Loucy (cell line): Measurements from ENCODE around the gene LCE2B.

Experiments
- H2AFZ ChIP-seq: fragments of 200-600 bp; sonication (generic); 2 replicates; pipeline ENCODE4 v1.6.0; 2016; ENCODE audit warnings: antibody characterized with exemption, mild to moderate bottlenecking, low read length, moderate library complexity
- H3F3A ChIP-seq: fragments of 200-600 bp; 2 replicates; pipeline ENCODE4 v1.6.0; 2016; ENCODE audit warnings: antibody characterized with exemption, low read depth, mild to moderate bottlenecking
- H3K27me3 ChIP-seq: fragments of 200-600 bp; sonication (generic); 2 replicates; pipeline ENCODE4 v1.6.1; 2014; ENCODE audit warnings: low read length, mild to moderate bottlenecking; ENCODE audit not compliant: insufficient read depth, poor library complexity, severe bottlenecking
- H3K36me3 ChIP-seq: fragments of 200-600 bp; sonication (generic); 2 replicates; pipeline ENCODE4 v1.6.1; 2016; ENCODE audit warnings: low read length; ENCODE audit not compliant: insufficient read depth
- H3K4me1 ChIP-seq: fragments of 200-600 bp; sonication (generic); 2 replicates; pipeline ENCODE4 v1.5.1; 2014; ENCODE audit warnings: low read length, mild to moderate bottlenecking; ENCODE audit not compliant: insufficient read depth, poor library complexity, severe bottlenecking
- H3K4me2 ChIP-seq: fragments of 200-600 bp; sonication (generic); 2 replicates; pipeline ENCODE4 v1.6.0; 2014; ENCODE audit warnings: antibody characterized with exemption, low read length, low read depth, mild to moderate bottlenecking; ENCODE audit not compliant: poor library complexity, severe bottlenecking
- H3K4me3 ChIP-seq: fragments of 200-600 bp; sonication (generic); 2 replicates; pipeline ENCODE4 v1.5.1; 2014; ENCODE audit warnings: low read length, mild to moderate bottlenecking, mixed read lengths; ENCODE audit not compliant: poor library complexity, severe bottlenecking
- H3K79me2 ChIP-seq: fragments of 200-600 bp; sonication (generic); 2 replicates; pipeline ENCODE4 v1.6.1; 2014; ENCODE audit warnings: low read length; ENCODE audit not compliant: insufficient read depth
- H3K9ac ChIP-seq: fragments of 200-600 bp; sonication (generic); 2 replicates; pipeline ENCODE4 v1.6.0; 2014; ENCODE audit warnings: mild to moderate bottlenecking, low read depth, low read length, moderate library complexity; ENCODE audit not compliant: poor library complexity, severe bottlenecking
- H3K9me2 ChIP-seq: fragments of 200-600 bp; sonication (generic); replicated peaks from 2 replicates; pipeline ENCODE4 v1.6.1; 2016; ENCODE audit warnings: low read depth, low read length, mixed read lengths
- H3K9me3 ChIP-seq: fragments of 200-600 bp; sonication (generic); 2 replicates; pipeline ENCODE4 v1.6.1; 2014; ENCODE audit warnings: mild to moderate bottlenecking, antibody characterized with exemption, low read length, low read depth; ENCODE audit not compliant: insufficient read depth
- H4K20me1 ChIP-seq: fragments of 200-600 bp; sonication (generic); 2 replicates; pipeline ENCODE4 v1.6.0; 2014; ENCODE audit warnings: antibody characterized with exemption, low read length, mild to moderate bottlenecking; ENCODE audit not compliant: insufficient read depth, poor library complexity, severe bottlenecking
- EZH2phosphoT487 ChIP-seq: fragments of 200-600 bp; IDR thresholded peaks from 2 replicates; pipeline ENCODE4 v1.6.1; 2018; ENCODE audit warnings: antibody characterized with exemption, mild to moderate bottlenecking, moderate library complexity, borderline replicate concordance
- TF ChIP-seq, protein P1 (sequence below): fragments of 200-600 bp; sonication (generic); conservative IDR thresholded peaks from 2 replicates; pipeline ENCODE4 v1.5.1; 2014; ENCODE audit warnings: mild to moderate bottlenecking, antibody characterized with exemption, low read length

LCE2B gene

DNA sequence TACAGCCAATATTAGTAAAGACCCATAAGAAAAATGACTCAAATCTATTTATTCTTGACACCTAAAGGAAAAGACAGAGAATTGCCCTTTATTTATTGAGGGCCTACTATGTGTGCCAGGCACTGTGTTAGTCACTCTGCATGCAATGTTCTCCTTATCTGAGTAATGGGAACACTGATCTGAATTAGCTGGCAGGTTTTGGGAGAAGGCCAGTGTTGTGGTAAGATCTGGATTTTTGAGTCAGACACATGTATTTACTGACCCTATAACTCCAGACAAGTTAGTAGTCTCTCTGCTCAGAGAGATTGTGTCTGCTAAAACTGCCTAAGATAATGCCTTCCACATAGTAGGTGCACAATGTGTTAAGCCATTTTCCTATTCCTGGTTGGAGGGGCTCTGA, 39.3 kb downstream of the LCE2B start:
- Histone ChIP-seq H3K4me2 (no peak overlapping the region), H3K9me3 (no peaks in the 10 kb centered on the region), H3F3A (no peaks in the 10 kb centered on the region), H2AFZ (no peak overlapping the region), H3K9me2 (no peaks in the 10 kb centered on the region), H3K36me3 (no peaks in the 10 kb centered on the region), H3K4me3 (no peak overlapping the region), H4K20me1 (no peaks in the 10 kb centered on the region), H3K4me1 (no peaks in the 10 kb centered on the region), H3K27me3 (no peaks in the 10 kb centered on the region), H3K9ac (no peak overlapping the region), H3K79me2 (no peaks in the 10 kb centered on the region)
- TF ChIP-seq, protein P1, sequence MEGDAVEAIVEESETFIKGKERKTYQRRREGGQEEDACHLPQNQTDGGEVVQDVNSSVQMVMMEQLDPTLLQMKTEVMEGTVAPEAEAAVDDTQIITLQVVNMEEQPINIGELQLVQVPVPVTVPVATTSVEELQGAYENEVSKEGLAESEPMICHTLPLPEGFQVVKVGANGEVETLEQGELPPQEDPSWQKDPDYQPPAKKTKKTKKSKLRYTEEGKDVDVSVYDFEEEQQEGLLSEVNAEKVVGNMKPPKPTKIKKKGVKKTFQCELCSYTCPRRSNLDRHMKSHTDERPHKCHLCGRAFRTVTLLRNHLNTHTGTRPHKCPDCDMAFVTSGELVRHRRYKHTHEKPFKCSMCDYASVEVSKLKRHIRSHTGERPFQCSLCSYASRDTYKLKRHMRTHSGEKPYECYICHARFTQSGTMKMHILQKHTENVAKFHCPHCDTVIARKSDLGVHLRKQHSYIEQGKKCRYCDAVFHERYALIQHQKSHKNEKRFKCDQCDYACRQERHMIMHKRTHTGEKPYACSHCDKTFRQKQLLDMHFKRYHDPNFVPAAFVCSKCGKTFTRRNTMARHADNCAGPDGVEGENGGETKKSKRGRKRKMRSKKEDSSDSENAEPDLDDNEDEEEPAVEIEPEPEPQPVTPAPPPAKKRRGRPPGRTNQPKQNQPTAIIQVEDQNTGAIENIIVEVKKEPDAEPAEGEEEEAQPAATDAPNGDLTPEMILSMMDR: no peak
- TF ChIP-seq EZH2phosphoT487: no peak

DNA sequence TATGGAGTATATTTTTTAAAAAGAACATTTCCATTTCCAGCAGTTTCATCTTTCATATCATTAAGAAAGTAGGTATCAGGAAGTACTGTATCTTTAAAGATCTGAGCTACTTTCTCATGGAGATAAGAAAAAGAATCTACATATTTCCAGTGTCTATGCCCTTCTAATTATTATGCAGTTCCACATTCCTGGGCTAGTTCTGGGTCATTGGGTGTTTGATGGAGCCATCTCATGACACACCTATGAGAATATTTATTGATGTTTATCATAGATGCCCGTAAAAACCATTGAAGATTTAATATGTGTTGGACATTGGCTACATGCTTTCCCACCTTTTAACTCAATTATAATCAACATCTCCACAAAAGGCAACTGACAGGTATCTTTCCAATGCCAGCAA, 43.1 kb downstream of the LCE2B start:
- Histone ChIP-seq H3K4me2 (no peak overlapping the region), H3K36me3 (no peaks in the 10 kb centered on the region), H3K4me3 (no peak overlapping the region), H3F3A (no peaks in the 10 kb centered on the region), H3K9me3 (no peaks in the 10 kb centered on the region), H3K79me2 (no peaks in the 10 kb centered on the region), H3K27me3 (no peaks in the 10 kb centered on the region), H3K4me1 (no peaks in the 10 kb centered on the region), H3K9ac (no peak overlapping the region), H4K20me1 (no peaks in the 10 kb centered on the region), H2AFZ (no peak overlapping the region), H3K9me2 (no peaks in the 10 kb centered on the region)
- no peak for TF ChIP-seq EZH2phosphoT487
- TF ChIP-seq, protein P1: no peak

GRCh38 chr1:152735648-152736047, 49.7 kb downstream of the LCE2B start:
- Histone ChIP-seq H3K9me2 (no peaks in the 10 kb centered on the region), H2AFZ (no peak overlapping the region), H3F3A (no peaks in the 10 kb centered on the region), H3K36me3 (no peaks in the 10 kb centered on the region), H3K9ac (no peak overlapping the region), H3K27me3 (no peaks in the 10 kb centered on the region), H3K4me3 (no peak overlapping the region), H3K4me1 (no peaks in the 10 kb centered on the region), H4K20me1 (no peaks in the 10 kb centered on the region), H3K4me2 (no peak overlapping the region), H3K79me2 (no peaks in the 10 kb centered on the region), H3K9me3 (no peaks in the 10 kb centered on the region)
- no peak for TF ChIP-seq EZH2phosphoT487
- TF ChIP-seq, protein P1: peak; percentile 70
